GM19372 (cell line): ENCODE results near the gene NCBP2.

ENCODE experiments used
- ATAC-seq: cut with Tn5 transposase; IDR thresholded peaks from one replicate; pipeline ENCODE4 v1.9.1; 2021; ENCODE audit warnings: mild to moderate bottlenecking, low read depth, moderate library complexity; ENCODE audit not compliant: unreplicated experiment

Gene NCBP2

GRCh38 chr3:196942915-196943277, 568 bp upstream of the NCBP2 start:
- ATAC-seq: peak; percentile 9

- peak; percentile 21 for ATAC-seq
Observed at GRCh38 chr3:196941729-196942225, 551 bp downstream of the NCBP2 start.

GRCh38 chr3:196938576-196938975, 3.8 kb downstream of the NCBP2 start:
- ATAC-seq: no peak

- ATAC-seq: no peak
Observed at GRCh38 chr3:196938124-196938523, 4.2 kb downstream of the NCBP2 start.

GRCh38 chr3:196936288-196936687, 6.0 kb downstream of the NCBP2 start:
- ATAC-seq: no peak

GRCh38 chr3:196932600-196932999, 9.7 kb downstream of the NCBP2 start:
- ATAC-seq: no peak

GRCh38 chr3:196931828-196932587, 10.3 kb downstream of the NCBP2 start:
- ATAC-seq: no peak

- no peak for ATAC-seq
Observed at GRCh38 chr3:196931157-196931556, 11.2 kb downstream of the NCBP2 start.

GRCh38 chr3:196927571-196928453, 14.5 kb downstream of the NCBP2 start:
- ATAC-seq: no peak

GRCh38 chr3:196920733-196921132, 21.6 kb downstream of the NCBP2 start:
- ATAC-seq: no peak

GRCh38 chr3:196918968-196919367, 23.4 kb downstream of the NCBP2 start:
- no peak for ATAC-seq

- ATAC-seq: no peak
Observed at GRCh38 chr3:196916995-196917394, 25.3 kb downstream of the NCBP2 start.

- ATAC-seq: no peak
Observed at GRCh38 chr3:196916221-196916620, 26.1 kb downstream of the NCBP2 start.

- ATAC-seq: no peak
Observed at GRCh38 chr3:196915375-196915774, 27.0 kb downstream of the NCBP2 start.

GRCh38 chr3:196914866-196915265, 27.5 kb downstream of the NCBP2 start:
- ATAC-seq: no peak

- no peak for ATAC-seq
Observed at GRCh38 chr3:196903740-196904139, 38.6 kb downstream of the NCBP2 start.

- no peak for ATAC-seq
Observed at GRCh38 chr3:196902296-196902695, 40.0 kb downstream of the NCBP2 start.

- ATAC-seq: no peak
Observed at GRCh38 chr3:196901768-196902167, 40.6 kb downstream of the NCBP2 start.

- ATAC-seq: no peak
Observed at GRCh38 chr3:196896229-196896628, 46.1 kb downstream of the NCBP2 start.

GRCh38 chr3:196894557-196895295, 47.6 kb downstream of the NCBP2 start:
- no peak for ATAC-seq
